Activated CD8-positive, alpha-beta memory T cell treated with anti-CD3 and anti-CD28 coated beads for 1 hour (primary cell): ENCODE results near the gene TBC1D5.

Experiments used
- DNase-seq, 2 donors: peaks; one replicate each; pipeline ENCODE4 v3.0.0-alpha.2; 2020; ENCODE audit warnings: low read depth in 1 of 2; ENCODE audit errors: extremely low read depth in 1 of 2

TBC1D5 gene

DNA sequence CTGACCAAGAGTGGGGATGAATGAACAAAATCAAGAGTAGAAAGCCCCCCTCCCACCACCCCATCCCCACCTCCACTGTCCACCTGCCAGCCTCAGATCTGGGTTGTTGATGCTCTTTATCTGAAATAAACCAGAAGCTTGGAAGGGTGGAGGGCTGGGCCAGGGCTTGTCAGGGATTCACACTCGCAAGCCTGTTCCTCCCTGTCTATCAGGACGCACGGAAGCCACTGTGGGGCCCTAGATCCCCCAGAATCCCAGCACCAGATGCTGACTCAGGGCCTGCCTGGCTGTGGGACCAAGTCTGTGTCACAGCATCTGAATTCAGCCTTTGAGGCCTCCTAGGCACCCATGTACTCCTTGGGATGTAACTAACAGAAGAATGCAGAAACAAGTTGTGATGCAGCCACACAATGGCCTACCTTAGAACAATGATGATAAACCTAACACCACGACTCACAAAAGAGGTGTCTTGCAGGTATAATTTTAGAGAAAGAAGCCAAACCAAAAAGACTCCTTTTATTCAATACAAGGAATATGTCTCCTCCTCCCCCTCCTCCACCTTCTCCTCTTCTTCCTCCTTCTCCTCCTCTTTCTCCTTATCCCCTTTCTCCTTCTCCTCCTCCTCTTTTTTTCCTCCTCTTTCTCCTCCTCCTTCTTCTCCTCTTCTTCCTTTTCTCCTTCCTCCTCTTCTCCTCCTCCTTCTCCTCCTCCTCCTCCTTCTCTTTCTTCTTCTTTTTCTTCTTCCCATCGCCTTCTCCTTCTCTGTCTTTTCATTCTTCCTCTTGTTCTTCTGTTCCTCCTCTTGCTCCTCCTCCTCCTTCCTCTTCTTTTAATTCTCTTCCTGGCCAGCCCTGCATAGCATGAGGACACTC is 623.0 kb downstream of the TBC1D5 start:
- DNase-seq: no peak

DNA sequence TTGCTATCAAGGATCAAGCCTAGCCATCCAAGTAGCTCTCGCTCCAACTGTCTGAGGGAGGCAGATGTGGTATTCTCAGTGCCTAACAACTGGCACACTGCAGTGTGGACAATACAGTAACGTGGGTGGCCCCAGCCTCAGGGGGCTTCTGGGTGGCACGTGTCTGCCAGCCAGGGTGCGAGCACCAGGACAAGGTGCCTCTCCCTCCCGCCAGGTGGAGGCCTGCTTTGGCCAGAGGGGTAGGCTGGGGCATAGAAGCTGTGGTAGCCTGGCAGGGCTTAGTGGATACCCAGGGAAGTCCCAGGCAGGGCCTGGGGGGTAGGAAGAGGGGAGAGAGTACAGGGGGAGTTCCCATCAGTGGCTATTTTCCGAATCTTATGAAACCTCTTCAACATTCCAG is 623.7 kb downstream of the TBC1D5 start:
- no peak for DNase-seq

DNA sequence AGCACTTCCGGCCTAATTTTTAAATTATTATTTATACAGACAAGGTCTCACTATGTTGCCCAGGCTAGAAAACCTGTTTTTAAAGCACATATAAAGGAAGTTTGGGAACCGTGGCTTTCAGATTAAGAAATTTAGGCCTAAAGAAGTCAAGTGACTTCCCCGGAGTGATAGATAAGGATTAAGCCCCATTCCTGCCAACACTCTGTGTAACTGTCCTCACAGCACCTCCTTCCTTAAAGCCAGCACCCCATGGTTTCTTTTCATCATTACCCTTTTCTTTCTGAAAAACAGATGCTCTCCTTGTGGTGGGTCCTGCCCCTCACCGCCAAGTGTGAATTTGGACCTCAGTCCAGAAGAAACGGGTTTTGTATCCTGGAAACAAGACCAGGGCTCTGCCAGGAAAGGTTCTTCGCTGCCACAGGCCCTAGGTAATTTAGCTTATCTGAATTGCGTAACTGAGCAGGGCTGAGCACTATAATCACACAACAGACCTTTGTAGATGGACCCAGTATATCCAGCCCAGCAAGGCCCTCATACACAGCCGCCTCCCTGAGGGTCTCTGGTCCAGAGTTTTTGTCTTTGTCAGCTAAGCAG is 626.3 kb downstream of the TBC1D5 start:
- no peak for DNase-seq

DNA sequence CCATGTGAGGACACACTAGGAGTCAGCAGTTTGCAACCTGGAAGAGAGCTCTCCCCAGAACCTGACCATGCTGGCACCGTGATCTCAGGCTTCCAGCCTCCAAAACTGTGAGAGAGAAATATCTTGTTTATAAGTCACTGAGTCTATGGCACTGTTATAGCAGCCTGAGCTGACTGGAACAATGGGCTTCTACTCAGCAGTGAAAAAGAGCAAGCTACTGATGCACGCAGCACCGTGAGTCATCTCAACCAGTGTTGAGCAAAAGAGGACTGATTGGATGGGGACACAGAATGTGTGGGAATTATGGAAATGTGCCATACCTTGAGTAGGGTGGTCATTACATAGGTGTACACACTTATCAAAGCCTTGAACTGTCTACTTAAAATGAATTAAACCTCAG is 627.2 kb downstream of the TBC1D5 start:
- DNase-seq: no peak

DNA sequence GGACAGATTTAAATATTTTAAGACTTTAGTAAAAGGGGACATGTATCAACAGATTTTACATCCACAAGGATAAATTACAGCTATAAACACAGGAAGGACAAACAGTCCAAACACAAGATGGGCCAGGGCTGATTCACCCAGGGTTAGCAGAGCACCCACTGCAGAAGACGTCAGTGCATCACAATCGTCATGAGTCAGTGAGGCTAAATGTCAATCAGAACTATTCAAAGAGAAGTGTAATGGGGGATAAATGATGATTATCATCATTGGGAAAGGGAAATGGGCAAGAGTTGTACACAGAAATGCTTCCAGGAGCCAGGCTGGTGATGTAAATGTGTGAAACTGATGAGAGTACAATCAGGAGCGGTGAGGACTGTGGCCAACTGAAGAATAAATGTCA is 630.8 kb downstream of the TBC1D5 start:
- no peak for DNase-seq

DNA sequence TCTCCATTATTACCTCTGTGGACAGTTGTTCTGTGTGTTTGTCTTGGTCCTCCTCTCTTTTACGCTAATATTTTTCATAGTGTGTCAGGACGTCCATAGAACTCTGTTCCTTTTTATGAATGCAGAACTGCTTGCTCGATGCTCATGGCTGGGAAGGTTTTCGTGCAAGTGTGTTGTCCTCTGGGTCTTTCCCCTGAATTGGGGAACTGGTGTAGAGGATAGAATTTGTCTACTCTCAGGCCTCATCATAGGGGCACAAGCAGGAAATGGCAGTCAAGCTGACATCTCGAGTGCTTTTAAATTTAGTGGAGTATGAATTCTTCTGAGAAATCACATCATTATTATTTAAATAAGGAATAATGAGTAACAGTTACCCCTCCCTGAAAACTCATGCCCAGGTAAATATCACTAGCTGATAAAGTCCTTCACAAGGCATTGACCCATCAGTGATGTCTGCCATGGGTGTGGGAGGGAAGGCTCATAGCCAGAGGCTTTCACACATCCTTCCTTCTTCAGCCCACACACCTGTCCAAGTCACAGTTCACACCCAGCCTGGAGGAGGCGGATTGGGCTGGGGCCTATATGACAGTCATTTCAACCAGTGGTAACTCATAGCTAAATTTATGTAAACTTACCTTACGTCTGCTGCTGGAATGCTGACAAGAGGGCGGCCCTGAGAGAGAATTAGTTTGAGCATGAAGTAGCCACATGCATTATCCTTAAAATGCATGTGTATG is 631.6 kb downstream of the TBC1D5 start:
- DNase-seq: no peak
